GM10847 (cell line): Measurements from ENCODE around the gene ASF1B.

Experiments used
- POLR2A ChIP-seq: IDR thresholded peaks from 2 replicates; pipeline ENCODE4 v1.6.1; 2011; ENCODE audit not compliant: insufficient read length; ENCODE audit errors: extremely low read depth

The ASF1B gene

DNA sequence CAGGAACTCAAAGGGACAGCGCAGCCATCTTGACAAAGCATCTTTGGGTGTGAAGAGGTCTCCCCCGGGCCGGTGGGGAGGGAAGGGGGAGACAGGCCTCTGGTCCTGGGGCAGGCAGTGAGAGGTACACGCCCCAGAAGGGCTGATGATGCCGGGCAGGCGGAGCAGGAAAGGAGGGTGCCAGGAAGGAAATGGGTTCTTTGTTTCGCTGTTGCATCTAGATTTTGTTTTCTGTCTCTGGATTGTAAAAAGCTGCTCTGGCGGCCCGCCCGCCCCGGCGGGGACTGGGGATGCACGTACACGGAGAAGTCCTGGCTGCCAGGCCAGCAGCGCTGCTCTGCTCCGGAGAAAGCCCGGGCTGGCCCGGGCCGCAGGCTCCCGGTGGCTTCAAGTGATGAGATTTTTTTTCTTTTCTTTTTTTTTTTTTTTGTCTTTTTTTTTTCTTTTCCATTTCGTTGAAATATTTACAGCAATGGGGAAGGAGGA, 13.2 kb upstream of the ASF1B start:
- no peak for TF ChIP-seq POLR2A

DNA sequence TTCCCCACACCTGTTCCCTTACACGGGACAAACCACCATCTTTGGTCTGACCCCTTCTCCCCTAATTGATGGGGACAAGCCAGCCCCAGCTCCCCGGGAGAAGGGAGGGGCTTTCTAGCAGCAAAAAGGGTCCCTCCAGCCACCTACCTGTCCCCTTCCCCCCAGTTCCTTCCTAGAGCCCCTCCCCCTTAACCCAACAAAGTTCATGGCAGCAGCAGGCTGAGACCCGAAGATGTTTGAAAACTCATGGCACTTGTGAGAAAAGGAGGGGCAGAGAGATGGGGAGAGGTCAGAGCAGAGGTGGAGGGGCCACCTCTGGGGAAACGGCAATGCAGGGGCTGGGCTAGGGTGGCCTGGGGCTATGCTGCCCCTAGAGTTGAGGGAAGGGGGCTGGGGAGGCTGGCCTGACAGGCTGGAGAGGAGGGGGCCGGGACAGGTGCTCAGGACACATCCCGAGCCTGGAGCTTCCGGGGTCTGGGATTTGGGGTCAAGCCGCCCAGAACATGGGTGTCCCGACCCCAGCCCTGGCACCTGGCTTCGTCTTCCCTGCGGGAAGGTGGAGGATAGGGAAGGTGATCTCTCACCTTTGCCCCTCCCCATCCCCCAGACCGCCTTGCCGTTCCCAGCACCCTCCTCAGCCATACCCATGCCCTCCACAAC, 12.5 kb upstream of the ASF1B start:
- TF ChIP-seq POLR2A, result no peak

DNA sequence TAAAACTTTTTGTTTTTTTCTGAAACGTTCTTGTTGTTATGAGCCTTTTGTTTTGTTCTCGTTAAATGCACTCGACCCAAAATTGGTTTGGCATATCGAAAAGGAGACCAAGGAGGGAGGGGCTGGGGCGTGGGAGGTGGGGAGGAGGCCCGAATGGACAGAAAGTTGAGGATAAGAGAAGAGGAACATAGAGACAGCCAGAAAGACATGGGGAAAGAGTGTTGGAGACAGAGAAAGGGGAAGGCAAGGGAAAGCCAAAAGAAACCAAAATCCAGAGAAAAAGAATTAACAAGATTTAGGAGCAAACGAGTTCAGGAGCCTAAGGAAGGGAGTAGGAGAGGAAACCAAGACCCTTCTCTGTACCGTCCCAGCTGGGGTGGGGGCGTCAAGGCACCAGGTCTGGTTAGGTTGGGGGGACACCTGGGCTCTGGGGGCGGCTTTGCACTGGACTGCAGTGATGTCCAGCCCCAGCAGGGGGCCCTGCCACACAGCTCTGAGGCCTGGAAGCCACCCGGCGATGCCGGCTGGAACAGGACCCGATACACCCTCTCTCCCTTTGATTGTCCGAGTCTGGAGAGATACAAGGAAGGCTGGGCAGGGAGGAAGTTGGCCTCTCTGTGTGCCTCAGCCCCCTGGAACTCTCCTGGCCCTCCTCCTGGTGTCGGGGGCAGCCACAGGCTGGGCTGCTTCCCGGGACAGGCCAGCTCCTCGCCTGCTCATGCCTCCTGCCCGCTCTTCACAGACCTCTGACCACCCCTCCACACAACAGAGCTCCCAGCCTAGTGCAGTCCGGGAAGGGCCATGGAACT, 11.6 kb upstream of the ASF1B start:
- no peak for TF ChIP-seq POLR2A

DNA sequence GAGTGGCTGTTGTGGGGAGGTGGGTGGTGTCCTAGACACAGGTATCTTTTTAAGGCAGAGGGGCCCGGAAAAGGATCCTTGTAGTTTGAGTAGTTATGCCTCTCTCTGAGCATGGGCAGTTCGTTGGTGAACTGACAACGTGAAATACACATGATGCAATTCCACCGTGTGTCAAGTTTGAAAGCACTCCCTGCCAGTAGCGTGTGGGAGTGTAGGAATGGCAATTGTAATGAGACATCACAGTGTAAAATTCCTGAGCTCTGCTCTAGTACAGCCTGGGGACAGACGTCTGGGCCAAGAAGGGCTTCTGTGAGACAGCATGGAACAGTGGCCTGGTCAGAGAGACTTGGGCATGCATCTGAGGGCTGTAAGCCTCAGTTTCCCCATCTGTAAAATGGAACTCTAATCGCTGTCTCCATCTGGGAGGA, 10.4 kb upstream of the ASF1B start:
- TF ChIP-seq POLR2A, result no peak

DNA sequence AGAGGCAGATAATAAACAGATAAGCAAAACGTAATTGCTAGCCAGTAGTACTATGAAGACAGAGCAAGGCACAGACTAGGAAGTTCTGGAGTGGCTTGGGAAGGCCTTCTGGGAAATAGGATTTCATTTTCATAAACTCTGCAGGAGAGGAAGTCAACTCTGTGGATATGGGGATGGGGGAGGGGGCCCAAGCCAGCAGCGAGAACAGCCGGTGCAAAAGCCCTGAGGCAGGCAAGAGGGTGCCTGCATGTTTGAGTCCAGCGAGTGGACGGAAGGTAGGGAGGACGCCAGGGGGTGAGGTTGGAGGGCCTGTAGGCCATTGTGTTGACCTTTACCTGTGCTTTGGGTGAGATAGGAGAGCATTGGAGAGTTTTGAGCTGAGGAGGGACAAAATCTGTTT, 9.0 kb upstream of the ASF1B start:
- no peak for TF ChIP-seq POLR2A

DNA sequence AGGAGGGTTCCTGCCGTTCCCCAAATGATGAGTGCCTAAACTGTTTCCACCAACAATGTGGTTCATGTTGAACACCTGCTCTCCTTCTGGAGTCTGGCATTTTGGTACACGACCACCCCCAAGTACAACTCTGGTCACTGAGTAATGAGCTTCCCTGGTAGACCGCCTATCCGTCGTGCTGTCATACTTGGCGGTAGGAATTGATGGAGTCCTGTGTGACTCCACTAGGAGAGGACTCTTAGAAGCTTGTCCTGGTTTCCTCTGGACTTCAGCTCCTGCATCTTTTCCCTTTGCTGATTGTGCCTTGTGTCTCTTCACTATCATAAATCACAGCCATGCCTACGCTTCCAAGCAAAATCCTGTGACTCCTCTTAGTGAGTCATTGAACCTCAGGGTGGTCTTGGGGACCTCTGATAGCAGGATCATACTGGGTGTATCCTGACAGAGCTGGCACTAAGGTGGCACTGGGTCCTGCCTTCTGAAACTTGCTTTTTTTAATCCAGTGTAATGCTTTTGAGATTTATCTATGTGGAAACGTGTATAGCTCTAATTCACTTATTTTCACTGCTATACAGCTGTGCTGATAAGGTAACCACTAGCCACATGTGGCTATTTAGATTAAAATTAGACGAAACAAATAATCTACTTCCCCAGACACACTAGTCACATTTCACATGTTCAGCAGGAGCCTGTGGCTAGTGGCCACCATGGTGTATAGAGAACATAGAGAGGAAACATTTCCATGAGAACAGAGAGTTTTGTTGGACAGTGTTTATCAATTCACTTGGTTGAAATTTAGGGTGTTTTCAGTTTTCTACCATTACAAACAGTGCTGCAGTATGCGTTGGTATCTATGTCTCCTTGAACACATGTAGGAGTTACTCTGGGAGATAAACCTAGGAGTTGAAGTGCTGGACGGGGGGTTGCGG, 6.1 kb upstream of the ASF1B start:
- TF ChIP-seq POLR2A, result no peak

DNA sequence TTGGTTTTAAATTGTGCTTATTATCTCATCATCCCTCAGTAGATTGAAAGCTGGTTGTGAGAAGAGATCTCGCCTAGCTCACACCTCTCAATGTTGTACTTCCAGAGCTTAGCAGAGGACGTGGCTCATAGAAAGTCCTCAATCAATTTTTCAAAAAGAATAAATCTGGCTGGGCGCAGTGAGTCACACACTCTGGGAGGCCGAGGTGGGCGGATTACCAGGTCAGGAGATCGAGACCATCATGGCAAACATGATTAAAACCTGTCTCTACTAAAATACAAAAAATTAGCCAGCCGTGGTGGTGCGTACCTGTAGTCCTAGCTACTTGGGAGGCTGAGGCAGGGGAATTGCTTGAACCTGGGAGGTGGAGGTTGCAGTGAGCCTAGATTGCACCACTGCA, 4.7 kb upstream of the ASF1B start:
- TF ChIP-seq POLR2A, result no peak

DNA sequence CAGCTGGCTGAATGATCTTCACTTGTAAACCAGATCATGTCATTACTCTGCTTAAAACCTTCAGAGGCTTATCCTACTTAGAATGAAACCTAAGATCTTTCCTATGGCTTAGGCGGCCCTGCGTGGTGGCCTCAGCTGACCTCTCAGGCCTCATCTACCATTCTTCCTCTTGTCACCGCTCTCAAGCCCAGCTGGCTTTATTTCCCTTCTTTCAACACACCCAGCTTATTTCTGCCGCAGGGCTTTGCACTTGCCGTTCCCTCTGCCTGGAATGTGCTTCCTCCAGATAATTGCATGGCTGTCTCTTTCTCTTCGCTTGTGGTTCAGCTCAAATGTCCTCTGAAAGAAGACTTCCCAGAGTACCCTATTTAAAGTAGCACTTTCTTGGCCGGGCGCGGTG, 3.6 kb upstream of the ASF1B start:
- no peak for TF ChIP-seq POLR2A

DNA sequence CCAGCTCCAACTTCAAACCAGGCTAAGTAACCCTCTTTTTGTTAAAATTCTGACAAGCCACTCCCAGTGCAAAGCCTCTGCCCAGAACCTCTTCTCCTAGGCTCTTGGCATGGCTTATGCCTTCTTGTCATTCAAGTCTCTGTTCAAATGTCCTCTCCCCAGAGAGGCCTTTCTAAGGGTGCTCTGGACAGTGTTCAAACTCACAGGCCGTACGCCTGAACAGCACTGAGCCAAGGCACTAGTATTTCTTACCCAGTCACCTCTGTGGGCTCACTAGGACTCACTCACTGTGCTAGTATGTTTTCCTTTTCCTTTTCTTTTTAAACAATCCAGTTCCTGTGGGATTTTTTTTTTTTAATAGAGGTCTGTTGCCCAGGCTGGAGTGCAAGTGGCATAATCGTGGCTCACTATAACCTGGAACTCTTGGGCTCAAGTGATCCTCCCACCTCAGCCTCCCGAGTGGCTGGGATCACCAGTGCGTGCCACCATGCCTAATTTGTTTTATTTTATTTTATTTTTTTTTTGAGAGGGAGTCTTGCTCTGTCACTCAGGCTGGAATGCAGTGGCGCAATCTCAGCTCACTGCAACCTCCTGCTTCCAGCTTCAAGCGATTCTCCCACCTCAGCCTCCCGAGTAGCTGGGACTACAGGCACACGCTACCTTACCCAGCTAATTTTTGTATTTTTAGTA, 2.3 kb upstream of the ASF1B start:
- no peak for TF ChIP-seq POLR2A

DNA sequence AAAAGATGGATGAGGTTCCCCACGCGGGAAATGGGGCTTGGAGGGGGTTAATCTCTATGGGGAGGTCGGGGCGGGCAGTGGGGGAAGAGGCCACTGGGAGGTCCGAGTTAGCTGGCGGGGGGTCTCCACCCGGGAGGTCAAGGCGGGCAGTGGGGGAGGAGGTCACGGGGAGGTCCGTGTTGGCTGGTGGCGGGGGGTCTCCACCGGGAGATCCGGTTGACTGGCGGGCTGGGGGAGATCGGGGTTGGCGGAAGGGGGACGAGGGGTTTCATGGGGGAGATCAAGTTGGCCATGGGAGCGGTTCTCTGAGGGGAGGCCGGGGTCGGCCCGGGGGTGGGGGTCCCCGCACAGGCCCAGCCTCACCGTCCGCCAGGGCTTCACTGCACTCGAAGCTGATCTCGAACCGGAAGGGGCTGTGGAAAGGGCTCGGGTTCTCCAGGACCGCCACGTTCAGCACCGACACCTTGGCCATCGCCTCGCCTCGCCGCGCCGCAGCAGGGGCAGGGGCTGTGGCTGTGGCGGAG, 342 bp downstream of the ASF1B start:
- no peak for TF ChIP-seq POLR2A

DNA sequence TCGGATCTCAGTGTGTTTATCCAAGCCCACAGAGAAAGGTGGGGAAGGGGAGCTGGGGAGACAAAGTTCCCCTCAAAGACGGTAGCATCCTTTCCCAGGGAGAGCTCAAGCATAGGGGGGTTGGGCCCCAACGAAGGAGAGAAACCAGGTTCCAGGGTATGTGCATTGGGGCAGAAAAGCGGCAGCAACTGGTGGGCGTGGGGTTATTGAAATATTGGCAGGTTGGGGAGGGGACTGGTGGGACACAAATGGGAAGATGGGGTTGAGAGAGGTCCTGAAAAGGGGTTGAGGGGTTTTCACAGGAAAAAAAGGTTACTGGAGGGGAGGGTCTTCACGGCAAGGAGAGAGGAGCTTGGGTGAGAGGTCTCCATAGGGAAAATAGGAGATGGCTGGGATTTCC, 1.0 kb downstream of the ASF1B start:
- TF ChIP-seq POLR2A, result no peak

DNA sequence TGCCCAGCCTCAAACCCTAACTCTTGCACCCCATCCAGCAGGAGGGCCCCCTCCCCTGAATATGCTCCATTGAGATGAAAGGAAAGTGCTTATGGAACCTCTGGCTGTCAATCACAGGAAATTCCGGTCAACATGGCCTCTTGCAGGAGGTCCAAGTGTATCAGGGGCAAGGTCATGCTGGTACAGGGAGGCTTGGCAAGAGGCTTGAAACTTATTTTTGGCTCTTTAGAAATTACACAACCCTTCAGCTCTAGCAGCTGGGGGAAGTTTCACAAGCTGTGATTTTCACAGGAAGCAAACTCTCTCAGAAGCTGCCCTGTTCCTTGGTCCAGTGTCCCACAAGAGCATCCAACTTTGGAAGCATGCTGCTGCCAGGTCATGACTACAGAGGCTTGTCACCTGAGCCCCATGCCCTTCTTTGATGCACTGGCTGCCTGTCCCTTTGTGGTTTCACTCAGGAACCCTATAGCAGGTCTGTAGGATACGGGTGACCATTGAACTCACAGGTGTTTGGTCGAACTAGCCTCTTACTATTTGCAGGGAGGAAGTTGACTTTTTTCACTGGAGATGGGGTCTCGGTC, 8.4 kb downstream of the ASF1B start:
- TF ChIP-seq POLR2A, result no peak

DNA sequence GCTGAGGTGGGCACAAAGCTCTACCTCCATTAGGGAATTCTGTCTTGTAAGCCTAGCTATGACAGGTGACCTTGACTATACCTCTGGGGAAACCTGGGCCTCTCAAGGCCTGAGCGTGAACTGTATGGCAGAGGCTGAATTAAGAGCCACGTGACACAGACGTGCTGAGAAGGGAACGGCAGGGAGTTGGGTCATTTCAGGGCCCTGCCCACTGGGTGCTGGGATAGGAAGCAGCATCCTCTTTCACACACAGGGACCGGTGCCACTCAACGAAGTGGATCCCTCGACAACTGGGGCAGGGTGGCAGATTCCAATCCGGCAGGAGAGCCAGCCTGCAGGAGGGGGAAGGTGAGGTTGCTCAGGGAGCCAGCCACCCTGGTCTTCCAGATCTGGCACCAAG, 9.2 kb downstream of the ASF1B start:
- no peak for TF ChIP-seq POLR2A

DNA sequence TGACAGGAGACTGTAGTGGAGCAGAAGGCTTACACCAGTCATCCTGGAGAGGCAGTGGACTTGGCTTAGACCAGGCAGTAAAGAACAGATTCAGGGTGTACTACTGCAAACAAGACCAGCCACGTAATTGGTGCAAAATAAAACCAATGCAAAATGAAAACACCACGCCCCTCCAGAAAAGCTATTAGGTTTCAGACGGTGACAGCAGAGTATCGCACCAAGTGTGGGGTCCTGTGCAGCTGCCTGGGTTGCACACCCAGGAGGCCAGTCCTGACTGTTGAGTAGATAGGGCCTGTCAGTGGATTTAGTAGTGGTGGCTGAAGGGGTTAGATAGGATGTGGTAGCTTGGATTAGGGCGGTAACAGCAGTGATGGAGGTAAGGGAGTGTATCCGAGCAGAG, 13.5 kb downstream of the ASF1B start:
- no peak for TF ChIP-seq POLR2A

DNA sequence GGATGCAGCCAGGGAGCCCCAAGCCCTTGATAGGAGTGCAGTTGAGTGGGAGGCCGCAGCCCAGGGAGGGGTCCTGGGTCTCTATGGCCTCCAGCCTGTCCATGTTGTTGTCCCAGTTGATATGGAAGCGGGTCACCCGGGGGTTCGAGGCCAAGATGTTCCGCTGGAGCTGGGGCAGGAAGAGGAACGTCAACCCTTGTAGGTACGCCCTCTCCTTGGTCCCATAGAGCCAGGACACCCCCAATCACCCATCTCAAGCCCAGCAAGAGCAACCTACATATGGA, 15.9 kb downstream of the ASF1B start:
- no peak for TF ChIP-seq POLR2A
